Naive thymus-derived CD4-positive, alpha-beta T cell (primary cell): ENCODE data around the gene HSD3B2. TPM values are rescaled to one million over a fixed set of nuclear protein-coding genes. Genes with fewer than 3 reads are reported as not detected.

ENCODE experiments used
- ATAC-seq: fragments of 150-1000 bp; cut with Tn5 transposase; 2 replicates; pipeline ENCODE4 v1.10.0; 2021; ENCODE audit warnings: mild to moderate bottlenecking, moderate library complexity
- CTCF ChIA-PET: fragments of 350-600 bp; sonication (Branson Sonifier 250); formaldehyde crosslinking; loops from one replicate; lab custom pipeline; 2021; ENCODE audit warnings: antibody characterized with exemption; lab: Charles Lee
- POLR2A ChIA-PET: fragments of 350-600 bp; sonication (Branson Sonifier 250); formaldehyde crosslinking; loops from one replicate; lab custom pipeline; 2021; ENCODE audit warnings: antibody characterized with exemption, inconsistent platforms; lab: Charles Lee
- DNase-seq, 9 donors: peaks; one replicate each; pipeline versions ENCODE4 v3.0.0 to v3.0.0-alpha.2; 2020 to 2022; ENCODE audit warnings: mixed read lengths in 1 of 9
- H3K27ac ChIP-seq: one replicate; pipeline ENCODE4 v1.7.0; 2013; ENCODE audit warnings: mild to moderate bottlenecking, low read depth, low read length, moderate library complexity
- H3K27me3 ChIP-seq, 2 donors: one replicate each; pipeline ENCODE4 v1.7.0; 2013; ENCODE audit warnings: low read length in 2 of 2, mild to moderate bottlenecking in 2 of 2, moderate library complexity in 2 of 2; ENCODE audit not compliant: control insufficient read depth in 2 of 2, insufficient read depth in 2 of 2
- H3K36me3 ChIP-seq, 3 experiments: 1 replicate in 2 of 3; 2 replicates in 1 of 3; pipeline ENCODE4 v1.7.0; 2013; ENCODE audit warnings: low read length in 3 of 3, mild to moderate bottlenecking in 3 of 3, moderate library complexity in 1 of 3; ENCODE audit not compliant: insufficient read depth in 3 of 3, control insufficient read depth in 2 of 3
- H3K4me1 ChIP-seq, 2 donors: one replicate each; pipeline ENCODE4 v1.7.0; 2013; ENCODE audit warnings: low read length in 2 of 2, mild to moderate bottlenecking in 2 of 2, moderate library complexity in 1 of 2; ENCODE audit not compliant: control insufficient read depth in 2 of 2, insufficient read depth in 2 of 2
- H3K4me3 ChIP-seq: 2 replicates; pipeline ENCODE4 v1.7.0; 2013; ENCODE audit warnings: mild to moderate bottlenecking, low read length
- H3K9me3 ChIP-seq, 3 experiments: 1 replicate in 2 of 3; 2 replicates in 1 of 3; pipeline ENCODE4 v1.7.0; 2013; ENCODE audit warnings: low read length in 3 of 3; ENCODE audit not compliant: control insufficient read depth in 2 of 3
- H3K27ac Mint-ChIP-seq, 9 donors: one replicate each; pipeline ENCODE4 v1.8.0; 2020 to 2022; ENCODE audit warnings: mixed read lengths in 9 of 9, mild to moderate bottlenecking in 8 of 9, moderate library complexity in 5 of 9, inconsistent platforms in 2 of 9
- H3K27me3 Mint-ChIP-seq, 5 donors: one replicate each; pipeline ENCODE4 v1.8.0; 2021 to 2022; ENCODE audit warnings: mixed read lengths in 5 of 5, mild to moderate bottlenecking in 1 of 5
- H3K36me3 Mint-ChIP-seq, 5 donors: one replicate each; pipeline ENCODE4 v1.8.0; 2020 to 2022; ENCODE audit warnings: mixed read lengths in 5 of 5, mild to moderate bottlenecking in 3 of 5, inconsistent platforms in 1 of 5
- H3K4me1 Mint-ChIP-seq, 7 donors: one replicate each; pipeline ENCODE4 v1.8.0; 2020 to 2022; ENCODE audit warnings: mixed read lengths in 7 of 7, mild to moderate bottlenecking in 3 of 7, inconsistent platforms in 1 of 7
- H3K4me3 Mint-ChIP-seq, 10 donors: one replicate each; pipeline ENCODE4 v1.8.0; 2020 to 2022; ENCODE audit warnings: mild to moderate bottlenecking in 10 of 10, mixed read lengths in 10 of 10, moderate library complexity in 6 of 10, inconsistent platforms in 2 of 10
- H3K9me3 Mint-ChIP-seq, 11 donors: one replicate each; pipeline ENCODE4 v1.8.0; 2020 to 2022; ENCODE audit warnings: mixed read lengths in 11 of 11, mild to moderate bottlenecking in 4 of 11, inconsistent platforms in 1 of 11, moderate library complexity in 1 of 11
- intact Hi-C, 2 donors: fragments of 100-400 bp; cut with micrococcal nuclease; formaldehyde crosslinking; loops; one replicate each; pipeline ENCODE4 v1.15.1; 2023
- polyA plus RNA-seq, 2 donors: library from polyadenylated mRNA; unstranded; fragments of 300-500 nt; fragmentation: Illumina TruSeq; gene quantifications; one replicate each; pipeline ENCODE4 v1.2.3, GENCODE V29; 2021
- total RNA-seq, 6 experiments: library from RNA in 5 of 6; stranded (reverse) in 5 of 6; gene quantifications; 1 replicate in 5 of 6; 2 replicates in 1 of 6; pipeline ENCODE4 v1.2.3 and lab custom pipeline; 2021 to 2026

HSD3B2 gene
- total and polyA plus RNA-seq, 7 experiments from 2014 or later, result not detected

- Mint-ChIP-seq H3K4me3 (no peak overlapping the region), H3K9me3 (peaks cover 0 to 2% (median 0%) of the 10 kb centered on the region in 11 donors), H3K4me1 (no peaks in the 10 kb centered on the region), H3K27ac (no peak overlapping the region), H3K36me3 (no peaks in the 10 kb centered on the region), H3K27me3 (peaks cover 0 to 3% (median 0%) of the 10 kb centered on the region in 5 donors)
- no peak for ATAC-seq
- H3K27ac ChIP-seq, result no peak overlapping the region
- no peaks in the 10 kb centered on the region for H3K36me3 ChIP-seq
- CTCF ChIA-PET, result no interaction called here
- no peaks in the 10 kb centered on the region for H3K9me3 ChIP-seq
- no peaks in the 10 kb centered on the region for H3K4me1 ChIP-seq
- DNase-seq, result no peak
- intact Hi-C loops, result no loop called here
- no peaks in the 10 kb centered on the region for H3K27me3 ChIP-seq
- no peak overlapping the region for H3K4me3 ChIP-seq
- POLR2A ChIA-PET, result no interaction called here
These were observed 48.6 kb downstream of the HSD3B2 start for GRCh38 chr1:119463569-119463968.

- no peak overlapping the region for H3K4me3 ChIP-seq
- POLR2A ChIA-PET, result no interaction called here
- no peaks in the 10 kb centered on the region for H3K36me3 ChIP-seq
- Mint-ChIP-seq H3K4me1 (no peaks in the 10 kb centered on the region), H3K9me3 (peaks cover 0 to 2% (median 0%) of the 10 kb centered on the region in 11 donors), H3K27me3 (peaks cover 0 to 8% (median 0%) of the 10 kb centered on the region in 5 donors), H3K27ac (no peak overlapping the region), H3K36me3 (no peaks in the 10 kb centered on the region), H3K4me3 (no peak overlapping the region)
- DNase-seq (no peak), ATAC-seq (no peak)
- intact Hi-C loops, result no loop called here
- H3K4me1 ChIP-seq, result no peaks in the 10 kb centered on the region
- H3K27ac ChIP-seq, result no peak overlapping the region
- no peaks in the 10 kb centered on the region for H3K9me3 ChIP-seq
- H3K27me3 ChIP-seq, result no peaks in the 10 kb centered on the region
- CTCF ChIA-PET, result no interaction called here
These were observed 51.5 kb downstream of the HSD3B2 start for GRCh38 chr1:119466445-119466844.

- H3K4me1 ChIP-seq, result no peaks in the 10 kb centered on the region
- ChIA-PET CTCF (no interaction called here), POLR2A (no interaction called here)
- Mint-ChIP-seq H3K4me1 (no peaks in the 10 kb centered on the region), H3K9me3 (peaks cover 0 to 2% (median 0%) of the 10 kb centered on the region in 11 donors), H3K27me3 (peaks cover 0 to 11% (median 3%) of the 10 kb centered on the region in 5 donors), H3K4me3 (no peak overlapping the region), H3K36me3 (no peaks in the 10 kb centered on the region), H3K27ac (no peak overlapping the region)
- intact Hi-C loops, result no loop called here
- DNase-seq (no peak), ATAC-seq (no peak)
- H3K27me3 ChIP-seq, result no peaks in the 10 kb centered on the region
- no peaks in the 10 kb centered on the region for H3K36me3 ChIP-seq
- no peak overlapping the region for H3K4me3 ChIP-seq
- H3K9me3 ChIP-seq, result no peaks in the 10 kb centered on the region
- H3K27ac ChIP-seq, result no peak overlapping the region
These were observed 52.3 kb downstream of the HSD3B2 start for GRCh38 chr1:119467219-119467618.

GRCh38 chr1:119467857-119468668, 53.1 kb downstream of the HSD3B2 start:
- Histone ChIP-seq H3K27ac (no peak overlapping the region), H3K4me1 (no peaks in the 10 kb centered on the region), H3K4me3 (no peak overlapping the region), H3K9me3 (no peaks in the 10 kb centered on the region), H3K36me3 (no peaks in the 10 kb centered on the region), H3K27me3 (no peaks in the 10 kb centered on the region)
- DNase-seq, result no peak
- intact Hi-C loops, result no loop called here
- Mint-ChIP-seq H3K27me3 (peaks cover 0 to 12% (median 4%) of the 10 kb centered on the region in 5 donors), H3K4me1 (no peaks in the 10 kb centered on the region), H3K9me3 (peaks cover 0 to 2% (median 0%) of the 10 kb centered on the region in 11 donors), H3K27ac (no peak overlapping the region), H3K4me3 (no peak overlapping the region), H3K36me3 (no peaks in the 10 kb centered on the region)
- ATAC-seq, result no peak
- ChIA-PET CTCF (no interaction called here), POLR2A (no interaction called here)

- peaks cover 0 to 12% (median 4%) of the 10 kb centered on the region in 5 donors for H3K27me3 Mint-ChIP-seq
- no peak for DNase-seq
- H3K4me3 ChIP-seq, result no peak overlapping the region
- no peaks in the 10 kb centered on the region for H3K4me1 ChIP-seq
- no peak for ATAC-seq
- H3K9me3 ChIP-seq, result no peaks in the 10 kb centered on the region
- H3K27ac ChIP-seq, result no peak overlapping the region
- H3K4me1 Mint-ChIP-seq, result no peaks in the 10 kb centered on the region
- no peaks in the 10 kb centered on the region for H3K36me3 ChIP-seq
- ChIA-PET POLR2A (no interaction called here), CTCF (no interaction called here)
- intact Hi-C loops, result no loop called here
- H3K4me3 Mint-ChIP-seq, result no peak overlapping the region
- no peaks in the 10 kb centered on the region for H3K36me3 Mint-ChIP-seq
- H3K27ac Mint-ChIP-seq, result no peak overlapping the region
- H3K27me3 ChIP-seq, result no peaks in the 10 kb centered on the region
- peaks cover 0 to 2% (median 0%) of the 10 kb centered on the region in 11 donors for H3K9me3 Mint-ChIP-seq
These were observed 54.8 kb downstream of the HSD3B2 start for GRCh38 chr1:119469741-119470140.

GRCh38 chr1:119470377-119470776, 55.4 kb downstream of the HSD3B2 start:
- H3K36me3 Mint-ChIP-seq, result no peaks in the 10 kb centered on the region
- ChIA-PET CTCF (no interaction called here), POLR2A (no interaction called here)
- ATAC-seq (no peak), DNase-seq (no peak)
- no peak overlapping the region for H3K27ac Mint-ChIP-seq
- Histone ChIP-seq H3K27ac (no peak overlapping the region), H3K4me3 (no peak overlapping the region), H3K36me3 (no peaks in the 10 kb centered on the region), H3K27me3 (no peaks in the 10 kb centered on the region), H3K4me1 (no peaks in the 10 kb centered on the region), H3K9me3 (no peaks in the 10 kb centered on the region)
- H3K4me1 Mint-ChIP-seq, result no peaks in the 10 kb centered on the region
- peaks cover 0 to 17% (median 4%) of the 10 kb centered on the region in 5 donors for H3K27me3 Mint-ChIP-seq
- H3K9me3 Mint-ChIP-seq, result peaks cover 0 to 2% (median 0%) of the 10 kb centered on the region in 11 donors
- intact Hi-C loops, result no loop called here
- no peak overlapping the region for H3K4me3 Mint-ChIP-seq

GRCh38 chr1:119470958-119471357, 56.0 kb downstream of the HSD3B2 start:
- no peak for DNase-seq
- ChIA-PET POLR2A (no interaction called here), CTCF (no interaction called here)

More at GRCh38 chr1:119470958-119471357, 56.0 kb downstream of the HSD3B2 start:
- no peak overlapping the region for H3K27ac ChIP-seq
- H3K9me3 ChIP-seq, result no peaks in the 10 kb centered on the region
- H3K27me3 Mint-ChIP-seq, result peaks cover 0 to 23% (median 4%) of the 10 kb centered on the region in 5 donors
- H3K27me3 ChIP-seq, result no peaks in the 10 kb centered on the region
- no peak overlapping the region for H3K4me3 ChIP-seq
- peaks cover 0 to 2% (median 0%) of the 10 kb centered on the region in 11 donors for H3K9me3 Mint-ChIP-seq
- H3K27ac Mint-ChIP-seq, result no peak overlapping the region
- no peak overlapping the region for H3K4me3 Mint-ChIP-seq
- no peak for ATAC-seq
- no peaks in the 10 kb centered on the region for H3K36me3 Mint-ChIP-seq
- H3K36me3 ChIP-seq, result no peaks in the 10 kb centered on the region
- no peaks in the 10 kb centered on the region for H3K4me1 ChIP-seq
- H3K4me1 Mint-ChIP-seq, result peaks cover 0 to 2% (median 0%) of the 10 kb centered on the region in 7 donors
- intact Hi-C loops, result no loop called here
